Ishikawa (cell line): ENCODE data around the gene YJEFN3.

Experiments used
- EGR1 ChIP-seq: IDR thresholded peaks from 2 replicates; pipeline ENCODE4 v1.6.1; 2012
- TF ChIP-seq, protein P1 (sequence below): IDR thresholded peaks from 2 replicates; pipeline ENCODE4 v1.6.1; 2012; ENCODE audit warnings: low read depth, mild to moderate bottlenecking

DNA sequence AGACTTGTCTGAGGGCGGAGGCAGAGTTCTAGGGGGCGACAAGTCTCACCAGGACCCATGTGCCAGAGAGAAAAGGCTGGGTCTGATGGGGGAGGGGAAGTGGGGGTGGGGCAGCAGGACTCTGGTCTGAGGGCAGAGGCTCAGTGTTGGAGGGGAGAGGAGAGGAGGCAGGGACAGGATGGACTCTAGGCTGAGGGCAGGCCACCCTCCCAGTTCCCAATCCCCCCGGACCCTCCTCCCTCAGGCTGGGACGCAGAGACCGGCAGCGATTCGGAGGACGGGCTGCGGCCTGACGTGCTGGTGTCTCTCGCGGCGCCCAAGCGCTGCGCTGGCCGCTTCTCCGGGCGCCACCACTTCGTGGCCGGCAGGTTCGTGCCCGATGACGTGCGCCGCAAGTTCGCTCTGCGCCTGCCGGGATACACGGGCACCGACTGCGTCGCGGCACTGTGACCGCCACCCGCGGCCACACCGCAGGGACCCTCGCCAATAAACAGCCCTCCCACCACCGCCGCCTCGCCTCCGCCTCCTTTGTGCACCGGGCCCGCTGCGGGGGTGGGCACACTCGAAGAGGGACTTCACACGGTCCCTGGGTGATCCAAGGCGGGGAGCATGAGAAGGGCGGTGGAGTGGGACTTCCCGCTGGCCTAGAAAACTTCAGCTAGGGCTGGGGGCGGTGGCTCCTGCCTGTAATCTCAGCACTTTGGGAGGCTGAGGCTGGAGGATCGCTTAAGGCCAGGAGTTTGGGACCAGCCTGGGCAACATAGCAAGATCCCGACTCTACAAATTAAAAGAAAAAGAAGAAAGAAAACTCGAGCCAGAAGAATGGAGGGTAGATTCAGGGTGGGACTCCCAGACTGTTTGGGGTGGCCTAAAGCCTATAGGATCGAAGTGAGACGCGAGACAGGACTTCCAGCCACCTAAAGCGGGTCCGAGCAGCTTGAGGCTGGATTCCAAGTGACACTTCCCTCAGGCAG lies 8.7 kb downstream of the YJEFN3 start:
- TF ChIP-seq, protein P1, sequence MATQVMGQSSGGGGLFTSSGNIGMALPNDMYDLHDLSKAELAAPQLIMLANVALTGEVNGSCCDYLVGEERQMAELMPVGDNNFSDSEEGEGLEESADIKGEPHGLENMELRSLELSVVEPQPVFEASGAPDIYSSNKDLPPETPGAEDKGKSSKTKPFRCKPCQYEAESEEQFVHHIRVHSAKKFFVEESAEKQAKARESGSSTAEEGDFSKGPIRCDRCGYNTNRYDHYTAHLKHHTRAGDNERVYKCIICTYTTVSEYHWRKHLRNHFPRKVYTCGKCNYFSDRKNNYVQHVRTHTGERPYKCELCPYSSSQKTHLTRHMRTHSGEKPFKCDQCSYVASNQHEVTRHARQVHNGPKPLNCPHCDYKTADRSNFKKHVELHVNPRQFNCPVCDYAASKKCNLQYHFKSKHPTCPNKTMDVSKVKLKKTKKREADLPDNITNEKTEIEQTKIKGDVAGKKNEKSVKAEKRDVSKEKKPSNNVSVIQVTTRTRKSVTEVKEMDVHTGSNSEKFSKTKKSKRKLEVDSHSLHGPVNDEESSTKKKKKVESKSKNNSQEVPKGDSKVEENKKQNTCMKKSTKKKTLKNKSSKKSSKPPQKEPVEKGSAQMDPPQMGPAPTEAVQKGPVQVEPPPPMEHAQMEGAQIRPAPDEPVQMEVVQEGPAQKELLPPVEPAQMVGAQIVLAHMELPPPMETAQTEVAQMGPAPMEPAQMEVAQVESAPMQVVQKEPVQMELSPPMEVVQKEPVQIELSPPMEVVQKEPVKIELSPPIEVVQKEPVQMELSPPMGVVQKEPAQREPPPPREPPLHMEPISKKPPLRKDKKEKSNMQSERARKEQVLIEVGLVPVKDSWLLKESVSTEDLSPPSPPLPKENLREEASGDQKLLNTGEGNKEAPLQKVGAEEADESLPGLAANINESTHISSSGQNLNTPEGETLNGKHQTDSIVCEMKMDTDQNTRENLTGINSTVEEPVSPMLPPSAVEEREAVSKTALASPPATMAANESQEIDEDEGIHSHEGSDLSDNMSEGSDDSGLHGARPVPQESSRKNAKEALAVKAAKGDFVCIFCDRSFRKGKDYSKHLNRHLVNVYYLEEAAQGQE: no peak
- no peak for TF ChIP-seq EGR1
